ENCODE results near the gene ECM1.

ECM1 gene

DNA sequence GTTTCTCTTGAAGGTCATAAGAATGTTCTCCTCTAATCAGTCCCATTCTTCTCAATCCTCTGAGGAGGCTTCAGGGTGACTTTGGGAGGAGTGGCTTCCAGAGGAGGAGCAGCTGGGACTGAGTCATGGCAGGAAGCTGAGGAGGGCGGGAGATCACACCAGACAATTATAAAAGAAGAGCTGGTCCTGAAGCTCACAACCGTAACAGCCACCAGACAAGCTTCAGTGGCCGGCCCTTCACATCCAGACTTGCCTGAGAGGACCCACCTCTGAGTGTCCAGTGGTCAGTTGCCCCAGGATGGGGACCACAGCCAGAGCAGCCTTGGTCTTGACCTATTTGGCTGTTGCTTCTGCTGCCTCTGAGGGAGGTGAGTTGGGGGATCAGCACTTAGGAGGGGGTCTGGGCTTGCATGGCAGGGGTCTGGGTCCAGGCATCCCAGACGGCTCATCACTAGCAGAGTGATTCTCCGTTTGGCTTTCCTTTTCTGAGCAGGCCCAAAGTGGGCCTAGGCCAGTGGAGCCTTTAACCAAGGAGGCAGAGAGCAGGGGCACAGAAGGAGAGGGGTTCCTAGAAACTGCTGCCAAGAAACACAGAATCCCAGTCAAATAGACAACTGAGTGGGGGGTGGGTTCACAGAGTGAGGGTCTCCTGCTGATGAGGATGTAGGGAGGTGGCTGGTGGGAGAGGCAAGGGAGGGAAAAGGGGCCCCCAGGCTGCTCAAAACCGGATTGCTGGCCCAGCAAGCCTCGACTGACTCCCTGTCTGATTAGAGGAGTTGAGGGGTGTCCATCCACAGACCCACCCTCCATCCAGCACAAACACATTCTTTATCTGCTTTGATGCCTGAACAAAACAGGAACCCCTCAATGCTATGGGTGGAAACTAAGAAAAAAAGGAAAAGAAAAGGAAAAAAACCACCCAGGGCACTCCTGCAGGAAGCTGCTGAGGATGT lies at the start of gene ECM1:
Gene ECM1 (plus strand): TSS at position 198 of the 953 bp plus-strand sequence. CDS start 101 bp downstream, at position 299.
- DNase-seq (ENCODE audit: low spot score): no peak

DNA sequence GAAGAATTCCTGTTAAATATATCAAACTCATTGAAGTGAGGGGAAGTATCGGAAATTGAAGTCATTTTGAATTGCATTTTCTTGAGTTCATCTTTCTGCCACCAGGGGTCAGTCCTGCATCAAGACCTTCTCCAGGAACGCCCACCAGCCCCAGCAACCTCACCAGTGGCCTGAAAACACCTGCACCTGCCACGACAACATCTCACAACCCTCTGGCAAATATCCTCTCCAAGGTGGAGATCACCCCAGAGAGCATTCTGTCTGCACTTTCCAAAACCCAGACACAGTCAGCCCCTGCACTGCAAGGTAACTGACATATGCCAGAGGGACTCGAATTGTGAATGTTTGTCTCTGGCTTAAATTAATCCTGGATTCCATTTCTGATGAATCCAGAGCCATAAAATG lies 43.5 kb upstream of the ECM1 start:
- DNase-seq (ENCODE audit: low spot score): peak; percentile 55

DNA sequence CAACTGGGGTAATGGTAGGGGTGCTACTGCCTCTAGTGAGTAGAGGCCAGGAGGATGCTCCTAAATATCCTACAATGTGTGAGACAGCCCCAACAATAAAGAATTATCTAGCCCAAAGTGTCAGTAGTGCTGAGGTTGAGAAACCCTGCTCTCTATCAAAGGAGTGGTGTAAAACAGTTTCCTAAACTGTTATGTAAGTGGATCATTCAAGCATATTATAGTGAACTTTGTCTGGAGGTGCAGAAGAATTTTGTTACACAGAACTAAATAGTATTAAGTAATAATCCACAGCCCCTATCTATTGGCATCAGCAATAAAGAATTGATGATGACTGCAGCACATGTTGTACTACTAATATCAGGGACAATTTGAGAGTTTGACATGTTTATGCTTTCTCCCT lies 40.9 kb upstream of the ECM1 start:
- no peak for DNase-seq (ENCODE audit: low spot score)

- DNase-seq (ENCODE audit: low spot score): no peak
These were observed 38.6 kb upstream of the ECM1 start for GRCh38 chr1:150469291-150469690.

DNA sequence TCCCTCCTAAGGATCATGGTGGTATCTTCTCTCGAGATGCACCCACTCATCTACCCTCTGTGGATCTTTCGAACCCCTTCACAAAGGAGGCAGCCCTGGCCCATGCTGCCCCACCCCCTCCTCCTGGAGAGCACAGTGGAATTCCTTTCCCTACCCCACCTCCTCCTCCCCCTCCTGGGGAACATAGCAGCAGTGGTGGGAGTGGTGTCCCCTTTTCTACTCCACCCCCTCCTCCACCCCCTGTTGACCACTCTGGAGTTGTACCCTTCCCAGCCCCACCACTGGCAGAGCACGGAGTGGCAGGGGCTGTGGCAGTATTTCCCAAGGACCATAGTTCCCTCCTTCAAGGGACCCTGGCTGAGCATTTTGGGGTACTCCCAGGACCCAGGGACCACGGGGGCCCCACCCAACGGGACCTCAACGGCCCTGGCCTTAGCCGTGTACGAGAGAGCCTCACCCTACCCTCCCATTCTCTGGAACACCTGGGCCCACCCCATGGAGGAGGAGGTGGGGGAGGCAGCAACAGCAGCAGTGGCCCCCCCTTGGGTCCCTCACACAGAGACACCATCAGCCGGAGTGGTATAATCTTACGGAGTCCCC lies 35.2 kb upstream of the ECM1 start:
- DNase-seq (ENCODE audit: low spot score): no peak

GRCh38 chr1:150473659-150474058 lies 34.2 kb upstream of the ECM1 start:
- no peak for DNase-seq (ENCODE audit: low spot score)

DNA sequence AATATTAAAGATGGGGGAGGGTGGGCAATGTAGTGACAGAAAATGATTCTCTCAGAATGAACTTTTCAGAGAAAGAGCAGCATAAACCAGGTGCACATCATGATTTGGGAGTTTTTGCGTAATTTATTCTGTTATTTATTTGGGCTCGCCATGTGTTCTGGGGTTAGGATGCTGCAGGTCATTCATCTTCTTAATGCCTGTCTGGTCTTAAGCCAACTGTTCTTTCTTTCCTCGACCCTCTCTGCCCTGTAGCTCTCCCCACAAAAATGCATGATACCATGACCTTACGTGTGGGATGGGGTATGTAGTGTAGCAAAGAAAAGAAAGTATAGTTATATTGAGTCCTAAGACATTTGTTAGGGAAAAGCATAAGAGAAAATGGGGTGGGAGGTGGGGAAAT lies 33.0 kb upstream of the ECM1 start:
- no peak for DNase-seq (ENCODE audit: low spot score)

DNA sequence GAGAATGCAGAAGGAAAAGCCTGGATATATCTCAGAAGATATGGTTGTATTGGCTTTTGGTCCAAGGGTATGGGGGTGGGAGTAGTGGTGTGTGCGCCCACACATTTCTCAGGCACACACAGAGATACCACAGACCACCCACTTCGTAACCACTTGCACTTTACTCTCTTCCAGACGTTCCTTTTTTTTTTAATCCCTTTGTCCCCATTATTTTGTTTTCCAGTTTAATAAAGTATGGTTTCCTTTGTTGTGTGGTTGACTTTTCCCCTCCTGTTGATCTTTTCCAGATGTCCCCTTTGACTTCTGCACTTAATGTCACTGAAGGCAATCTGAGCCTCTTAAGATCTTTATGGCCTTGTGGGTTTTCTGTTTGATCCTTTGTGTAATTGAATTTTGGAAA lies 31.2 kb upstream of the ECM1 start:
- no peak for DNase-seq (ENCODE audit: low spot score)

- no peak for DNase-seq (ENCODE audit: low spot score)
These were observed 30.6 kb upstream of the ECM1 start for GRCh38 chr1:150477320-150477719.

DNA sequence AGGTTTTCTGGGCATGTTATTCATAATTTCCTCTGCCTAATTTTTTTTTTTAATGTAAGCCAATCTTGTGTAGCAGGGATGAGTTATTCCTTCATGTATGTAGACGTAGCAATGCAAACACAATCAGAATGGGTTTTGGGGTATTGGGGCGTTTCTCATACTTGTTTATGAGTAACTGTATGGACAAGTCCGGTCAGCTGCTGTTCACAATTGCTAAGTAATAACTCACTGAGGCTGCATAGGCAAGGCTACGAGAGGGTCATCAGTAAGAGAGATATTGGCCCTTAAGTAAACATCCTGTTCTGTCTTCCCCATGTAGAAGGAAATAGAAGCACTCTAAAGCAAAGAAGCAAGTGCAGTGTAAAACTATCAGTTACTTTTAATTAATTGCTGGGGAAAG lies 30.2 kb upstream of the ECM1 start:
- no peak for DNase-seq (ENCODE audit: low spot score)

DNA sequence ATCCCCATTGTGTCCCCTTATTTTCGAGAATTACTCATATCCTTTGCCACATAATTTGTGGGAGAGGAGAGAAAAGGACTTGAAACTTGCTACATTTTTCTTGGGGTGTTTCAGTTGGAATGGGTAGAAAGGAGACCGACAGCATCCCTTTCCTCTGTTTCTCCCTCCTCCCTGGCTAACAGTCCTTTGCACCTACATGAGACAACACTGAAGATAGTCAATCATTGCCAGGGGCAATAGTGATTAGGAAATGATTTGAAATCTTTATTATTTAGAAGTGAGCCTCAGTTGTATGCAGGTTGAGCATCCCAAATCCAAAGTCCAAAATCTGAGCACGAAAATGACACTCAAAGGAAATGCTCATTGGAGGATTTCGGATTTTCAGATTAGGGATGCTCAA lies 28.5 kb upstream of the ECM1 start:
- DNase-seq (ENCODE audit: low spot score): no peak

DNA sequence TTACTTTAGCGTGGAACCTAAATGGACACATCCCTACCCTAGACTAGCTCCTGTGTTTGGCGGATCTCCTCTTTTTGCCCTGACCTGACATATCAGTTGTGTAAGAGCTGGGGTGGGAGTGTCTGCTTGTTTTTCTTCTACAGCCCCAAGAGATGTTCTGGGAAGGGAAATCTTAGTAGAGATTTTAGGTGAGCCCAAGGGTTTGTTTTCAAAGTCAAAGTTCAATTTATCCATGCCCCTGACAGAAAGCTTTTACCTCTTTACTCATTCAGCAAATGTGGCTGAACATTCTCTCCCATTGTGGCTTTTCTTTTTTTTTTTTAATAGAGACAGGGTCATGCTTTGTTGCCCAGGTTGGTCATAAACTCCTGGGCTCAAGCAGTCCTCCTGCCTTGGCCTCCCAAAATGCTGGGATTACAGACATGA lies 28.0 kb upstream of the ECM1 start:
- no peak for DNase-seq (ENCODE audit: low spot score)

GRCh38 chr1:150484431-150484830 lies 23.5 kb upstream of the ECM1 start:
- no peak for DNase-seq (ENCODE audit: low spot score)

DNA sequence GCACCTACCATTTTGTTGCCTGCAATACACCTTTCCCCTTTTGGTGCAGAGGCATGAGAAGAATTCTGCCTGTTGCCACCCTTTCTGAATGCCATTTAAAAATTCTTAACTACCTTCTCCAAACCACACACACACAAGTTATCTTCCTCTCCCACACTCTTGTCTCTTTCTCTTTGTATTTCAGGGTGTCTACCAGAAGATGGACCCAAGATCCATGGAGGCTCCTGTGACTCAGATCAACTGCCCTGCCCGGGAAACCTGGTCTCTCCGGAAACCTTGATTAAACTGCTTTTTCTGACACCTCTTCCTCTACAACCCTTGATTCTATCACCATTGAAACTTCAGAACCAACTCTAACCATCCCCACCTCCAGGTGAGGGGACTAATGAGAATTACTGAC lies 23.0 kb upstream of the ECM1 start:
- DNase-seq (ENCODE audit: low spot score): no peak

DNA sequence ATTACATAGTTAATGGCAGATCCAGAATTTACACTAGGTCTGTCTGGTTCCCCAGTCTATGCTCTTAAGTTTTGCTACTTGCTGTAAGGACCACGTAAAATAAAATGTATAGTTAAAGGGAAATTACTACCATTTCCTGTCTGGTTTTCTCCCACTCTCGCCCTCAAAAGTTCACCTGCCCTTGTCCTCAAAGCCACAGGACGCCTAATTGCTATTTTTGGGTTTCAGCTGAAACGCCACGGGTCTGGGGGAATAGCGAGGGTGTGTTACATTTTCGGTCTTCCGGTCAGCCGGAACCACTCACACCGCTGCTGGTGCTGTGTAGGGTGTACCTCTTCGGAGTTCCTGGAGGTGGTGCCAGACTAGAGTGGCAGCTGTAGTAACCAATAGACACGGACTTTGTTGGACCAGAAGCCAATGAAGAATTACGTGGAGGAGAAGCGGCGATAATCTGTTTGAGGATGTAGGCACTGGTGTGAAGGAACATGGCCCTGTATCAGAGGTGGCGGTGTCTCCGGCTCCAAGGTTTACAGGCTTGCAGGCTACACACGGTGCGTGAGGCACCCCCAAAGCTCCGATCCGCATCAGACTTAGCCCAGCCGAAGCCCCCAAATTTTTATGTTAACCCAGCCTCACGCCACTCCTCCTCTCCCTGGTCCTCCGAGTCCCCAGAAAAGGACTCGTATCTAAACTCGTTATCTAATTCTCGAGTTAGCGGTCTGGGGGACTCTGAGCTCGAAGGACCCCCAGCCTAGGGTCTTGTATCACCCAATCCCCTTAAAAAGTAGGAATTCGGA lies 20.7 kb upstream of the ECM1 start, which contains the start of gene TARS2:
Gene TARS2 (plus strand): TSS at position 454 of the 797 bp plus-strand sequence. CDS start 32 bp downstream, at position 486.
- peak; percentile 93 for DNase-seq (ENCODE audit: low spot score)

DNA sequence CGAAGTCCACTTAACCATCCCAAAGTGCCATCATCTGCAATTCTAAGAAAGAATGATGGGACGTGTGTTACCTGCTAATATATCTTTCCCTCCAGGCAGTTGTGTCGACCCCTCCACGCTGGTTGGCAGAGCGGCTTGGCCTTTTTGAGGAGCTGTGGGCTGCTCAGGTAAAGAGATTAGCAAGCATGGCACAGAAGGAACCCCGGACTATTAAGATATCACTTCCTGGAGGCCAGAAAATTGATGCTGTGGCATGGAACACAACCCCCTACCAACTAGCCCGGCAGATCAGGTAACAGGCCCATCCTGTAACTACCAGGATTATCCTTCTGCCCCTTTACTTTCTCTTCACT lies 20.2 kb upstream of the ECM1 start:
- no peak for DNase-seq (ENCODE audit: low spot score)

DNA sequence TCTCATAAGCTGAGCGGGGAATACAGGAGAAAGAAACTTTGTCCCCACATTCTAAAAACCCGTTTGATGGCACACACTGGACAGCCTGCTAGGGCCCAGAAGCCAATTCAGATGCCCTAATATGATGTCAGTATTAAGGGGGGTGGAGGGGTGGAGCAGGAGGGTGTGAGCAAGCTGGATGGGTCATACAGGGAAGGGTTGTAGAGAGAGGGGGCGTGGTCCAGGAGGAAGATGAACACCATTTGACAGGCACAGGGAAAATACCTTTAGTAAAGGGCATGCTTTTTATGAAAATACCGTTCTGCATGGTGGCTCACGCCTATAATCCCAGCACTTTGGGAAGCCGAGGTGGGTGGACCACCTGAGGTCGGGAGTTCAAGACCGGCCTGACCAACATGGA lies 14.7 kb upstream of the ECM1 start:
- DNase-seq (ENCODE audit: low spot score): no peak

- no peak for DNase-seq (ENCODE audit: low spot score)
These were observed 9.6 kb upstream of the ECM1 start for GRCh38 chr1:150498342-150498741.

DNA sequence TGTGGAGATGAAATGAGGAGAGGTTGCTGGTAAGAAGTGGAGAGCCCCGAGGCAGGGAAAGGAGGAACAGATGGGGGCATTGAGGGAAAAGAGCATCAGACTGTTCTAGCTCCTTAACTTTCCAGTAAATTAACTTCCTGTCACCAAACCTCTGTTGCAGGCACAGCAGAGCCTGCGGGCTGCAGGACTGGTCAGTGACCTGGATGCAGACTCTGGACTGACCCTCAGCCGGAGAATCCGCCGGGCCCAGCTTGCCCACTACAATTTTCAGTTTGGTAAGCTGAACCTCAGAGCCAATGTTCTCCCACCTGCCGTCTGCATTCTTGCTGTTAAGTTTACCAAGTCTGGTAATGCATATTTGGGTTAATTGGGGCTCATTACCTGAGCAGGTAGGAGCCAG lies 2.5 kb upstream of the ECM1 start:
- no peak for DNase-seq (ENCODE audit: low spot score)

DNA sequence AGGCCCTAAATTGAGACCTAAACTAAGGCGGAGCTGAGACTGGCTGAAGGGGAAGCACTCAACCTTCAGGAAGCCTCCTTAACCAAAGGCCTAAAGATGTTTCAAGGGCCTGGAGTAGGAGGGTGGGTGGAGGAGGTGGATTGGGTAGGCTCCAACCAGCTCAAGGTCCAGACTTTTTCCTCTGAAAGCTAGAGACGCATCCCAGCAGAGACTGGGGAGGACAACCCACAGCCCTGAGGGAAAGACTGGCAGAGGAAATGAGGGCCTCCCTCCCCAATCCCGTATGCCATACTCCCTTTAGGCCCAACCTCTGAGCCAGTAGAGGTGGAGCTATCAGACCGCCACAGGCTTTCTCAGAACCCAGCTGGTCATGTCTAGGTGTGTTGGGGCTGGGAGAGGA lies 1.1 kb downstream of the ECM1 start:
- no peak for DNase-seq (ENCODE audit: low spot score)

DNA sequence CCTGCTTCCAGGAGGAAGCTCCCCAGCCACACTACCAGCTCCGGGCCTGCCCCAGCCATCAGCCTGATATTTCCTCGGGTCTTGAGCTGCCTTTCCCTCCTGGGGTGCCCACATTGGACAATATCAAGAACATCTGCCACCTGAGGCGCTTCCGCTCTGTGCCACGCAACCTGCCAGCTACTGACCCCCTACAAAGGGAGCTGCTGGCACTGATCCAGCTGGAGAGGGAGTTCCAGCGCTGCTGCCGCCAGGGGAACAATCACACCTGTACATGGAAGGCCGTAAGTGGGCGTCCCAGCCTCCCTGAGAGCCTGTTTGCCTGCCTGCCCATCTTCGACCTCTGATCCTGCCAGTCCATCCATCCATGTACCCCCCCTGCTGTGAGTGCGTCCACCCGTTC lies 3.6 kb downstream of the ECM1 start:
- no peak for DNase-seq (ENCODE audit: low spot score)

DNA sequence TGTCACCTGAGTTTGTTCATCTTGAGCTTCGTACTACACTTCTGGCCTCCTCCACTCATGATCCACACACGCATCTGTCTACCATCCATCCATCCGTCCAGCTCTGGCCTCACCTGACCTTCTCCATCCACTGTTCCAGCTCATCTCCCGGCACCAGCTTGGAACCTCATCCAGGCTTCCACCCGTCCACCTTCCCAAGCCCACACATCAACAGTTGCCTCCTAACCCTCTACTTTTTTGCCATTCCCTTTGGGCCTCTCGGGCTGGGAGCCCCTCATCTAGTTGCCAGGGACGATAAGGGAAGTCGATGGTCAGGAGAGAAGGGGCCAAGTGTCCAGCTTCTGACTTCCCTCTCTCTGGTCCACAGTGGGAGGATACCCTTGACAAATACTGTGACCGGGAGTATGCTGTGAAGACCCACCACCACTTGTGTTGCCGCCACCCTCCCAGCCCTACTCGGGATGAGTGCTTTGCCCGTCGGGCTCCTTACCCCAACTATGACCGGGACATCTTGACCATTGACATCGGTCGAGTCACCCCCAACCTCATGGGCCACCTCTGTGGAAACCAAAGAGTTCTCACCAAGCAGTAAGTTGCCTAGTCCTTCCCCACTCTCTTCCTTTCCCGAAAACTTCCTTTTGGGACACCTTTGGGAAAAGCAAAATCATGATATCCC lies 4.2 kb downstream of the ECM1 start:
- DNase-seq (ENCODE audit: low spot score): no peak

Measured in ecto neural progenitor cell (in vitro differentiated cells).